ENCODE measurements around the gene RNF41. TPM values are rescaled to one million over a fixed set of nuclear protein-coding genes. Genes with fewer than 3 reads are reported as not detected.

The RNF41 gene
- total and polyA plus RNA-seq, 4 donors = 18.1 to 54.6 (median 45.1) TPM

- no peak for TF ChIP-seq CTCF (IDR thresholded peaks at IDR 0.05; ENCODE audit: control extremely low read depth, extremely low read depth)
- no peaks in the 10 kb centered on the region for H3K9me3 ChIP-seq (ENCODE audit: control insufficient read depth in 4 of 4, insufficient read depth in 3 of 4, low read length in 3 of 4)
- DNase-seq (no peak), ATAC-seq (ENCODE audit: insufficient read depth, low FRiP score) (no peak)
- H3K36me3 ChIP-seq (ENCODE audit: control insufficient read depth in 4 of 4, insufficient read depth in 4 of 4, low read length in 4 of 4) = peaks cover 4 to 54% (median 15%) of the 10 kb centered on the region in 4 donors
- H3K4me3 ChIP-seq = no peak overlapping the region
- no peaks in the 10 kb centered on the region for H3K4me1 ChIP-seq (ENCODE audit: control insufficient read depth in 5 of 5, insufficient read depth in 5 of 5, low read length in 5 of 5)
- no peak overlapping the region for H3K9ac ChIP-seq (ENCODE audit: insufficient read depth in 1 of 2, low read length in 2 of 2)
- WGBS, 2 donors = 79 to 84% methylated on average over 11 of the region's 11 CpGs
- H3K27ac ChIP-seq (ENCODE audit: low read depth in 1 of 2, low read length in 1 of 2) = no peak overlapping the region
- no peaks in the 10 kb centered on the region for H3K27me3 ChIP-seq (ENCODE audit: control insufficient read depth in 3 of 3, insufficient read depth in 3 of 3, low read length in 2 of 3)
Observed at GRCh38 chr12:56237552-56237951, 15.8 kb upstream of the RNF41 start.

- no peak overlapping the region for H3K27ac ChIP-seq (ENCODE audit: low read depth in 1 of 2, low read length in 1 of 2)
- no peaks in the 10 kb centered on the region for H3K27me3 ChIP-seq (ENCODE audit: control insufficient read depth in 3 of 3, insufficient read depth in 3 of 3, low read length in 2 of 3)
- H3K9ac ChIP-seq (ENCODE audit: insufficient read depth in 1 of 2, low read length in 2 of 2) = no peak overlapping the region
- H3K9me3 ChIP-seq (ENCODE audit: control insufficient read depth in 4 of 4, insufficient read depth in 3 of 4, low read length in 3 of 4) = no peaks in the 10 kb centered on the region
- WGBS, 2 donors = 75 to 80% methylated on average over 5 of the region's 5 CpGs
- no peak overlapping the region for H3K4me3 ChIP-seq
- peaks cover 4 to 48% (median 12%) of the 10 kb centered on the region in 4 donors for H3K36me3 ChIP-seq (ENCODE audit: control insufficient read depth in 4 of 4, insufficient read depth in 4 of 4, low read length in 4 of 4)
- TF ChIP-seq CTCF (IDR thresholded peaks at IDR 0.05; ENCODE audit: control extremely low read depth, extremely low read depth) = no peak
- H3K4me1 ChIP-seq (ENCODE audit: control insufficient read depth in 5 of 5, insufficient read depth in 5 of 5, low read length in 5 of 5) = no peaks in the 10 kb centered on the region
- ATAC-seq (ENCODE audit: insufficient read depth, low FRiP score) (no peak), DNase-seq (no peak)
Observed at GRCh38 chr12:56236985-56237384, 15.3 kb upstream of the RNF41 start.

- peaks cover 0 to 40% (median 10%) of the 10 kb centered on the region in 4 donors for H3K36me3 ChIP-seq (ENCODE audit: control insufficient read depth in 4 of 4, insufficient read depth in 4 of 4, low read length in 4 of 4)
- DNase-seq (no peak), ATAC-seq (ENCODE audit: insufficient read depth, low FRiP score) (no peak)
- H3K4me3 ChIP-seq = no peak overlapping the region
- H3K27me3 ChIP-seq (ENCODE audit: control insufficient read depth in 3 of 3, insufficient read depth in 3 of 3, low read length in 2 of 3) = no peaks in the 10 kb centered on the region
- 94 to 98% methylated on average over 6 of the region's 6 CpGs for WGBS, 2 donors
- no peaks in the 10 kb centered on the region for H3K4me1 ChIP-seq (ENCODE audit: control insufficient read depth in 5 of 5, insufficient read depth in 5 of 5, low read length in 5 of 5)
- TF ChIP-seq CTCF (IDR thresholded peaks at IDR 0.05; ENCODE audit: control extremely low read depth, extremely low read depth) = no peak
- H3K27ac ChIP-seq (ENCODE audit: low read depth in 1 of 2, low read length in 1 of 2) = no peak overlapping the region
- H3K9me3 ChIP-seq (ENCODE audit: control insufficient read depth in 4 of 4, insufficient read depth in 3 of 4, low read length in 3 of 4) = no peaks in the 10 kb centered on the region
- H3K9ac ChIP-seq (ENCODE audit: insufficient read depth in 1 of 2, low read length in 2 of 2) = no peak overlapping the region
Observed at GRCh38 chr12:56236091-56236490, 14.4 kb upstream of the RNF41 start.

Measured in lung (tissue), 12 donors.